ENCODE measurements around the gene OTX2. TPM values are rescaled to one million over a fixed set of nuclear protein-coding genes. Genes with fewer than 3 reads are reported as not detected.

OTX2 gene
- total and polyA plus RNA-seq, 2 of the 4 experiments (the other 2 are of a cell fraction) = not detected

DNA sequence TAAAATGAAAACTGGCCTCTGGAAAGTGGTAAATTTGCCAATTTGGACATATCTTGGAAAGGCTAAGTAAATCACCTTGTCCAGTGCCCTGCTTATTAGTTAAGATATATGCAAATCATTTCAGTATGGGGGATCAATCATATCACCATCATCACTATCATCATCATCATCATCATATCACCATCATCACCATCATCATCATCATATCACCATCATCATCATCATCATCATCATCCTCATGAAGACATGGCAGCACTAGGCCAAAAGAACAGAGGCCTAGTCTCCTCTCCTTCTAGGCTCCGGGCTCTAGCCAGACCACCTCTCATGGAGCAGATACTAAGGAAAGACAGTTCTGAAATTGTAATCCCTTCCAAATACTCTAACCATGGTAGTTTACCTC lies 20.3 kb downstream of the OTX2 start:
- H3K4me2 ChIP-seq (ENCODE audit: low read depth, low read length) = no peak overlapping the region
- BruUV-seq (replicated peaks) = no TSS peak
- H2BK20ac ChIP-seq (ENCODE audit: low read depth, low read length) = no peak overlapping the region
- in situ Hi-C loops (cut with MboI; ENCODE audit: low sequenced_read_pairs) = no loop called here
- no peak overlapping the region for H2AK5ac ChIP-seq (ENCODE audit: low read depth, low read length)
- H3K27ac ChIP-seq (ENCODE audit: insufficient read depth, low read length) = no peak overlapping the region
- peaks cover 12% of the 10 kb centered on the region for H3K27me3 ChIP-seq (ENCODE audit: control insufficient read depth, insufficient read depth, low read length)
- no peak overlapping the region for H2AK9ac ChIP-seq (replicated peaks; ENCODE audit: low read depth, low read length, poor library complexity)
- no peak overlapping the region for H2AFZ ChIP-seq (replicated peaks; ENCODE audit: low read length, poor library complexity)
- no peak overlapping the region for H3K14ac ChIP-seq (replicated peaks; ENCODE audit: low read depth, low read length)
- H3K4me3 ChIP-seq (ENCODE audit: insufficient read depth, low read depth, low read length) = no peak overlapping the region
- WGBS, 2 experiments (ENCODE audit: extremely low coverage in 2 of 2, insufficient read length in 1 of 2) = no CpG with 5 or more reads among the region's 1 CpG
- no peak overlapping the region for H4K91ac ChIP-seq (ENCODE audit: insufficient read depth, low read depth, low read length)
- dilution Hi-C loops (cut with HindIII; ENCODE audit: low sequenced_read_pairs, unreplicated experiment) = no loop called here
- CTCF ChIA-PET = no interaction called here
- ATAC-seq (ENCODE audit: low read depth) (no peak), DNase-seq (no peak)
- H3K9me1 ChIP-seq (ENCODE audit: insufficient read depth, low read length) = no peaks in the 10 kb centered on the region
- TF ChIP-seq MAFK (IDR thresholded peaks at IDR 0.05; ENCODE audit: low read depth, low read length) = no peak
- no peak for TF ChIP-seq CEBPB (IDR thresholded peaks at IDR 0.05; ENCODE audit: low read depth, low read length)
- no peak for TF ChIP-seq CHD1 (IDR thresholded peaks at IDR 0.05; ENCODE audit: low read depth, low read length)
- TF ChIP-seq RCOR1 (IDR thresholded peaks at IDR 0.05; ENCODE audit: insufficient replicate concordance, low read length) = no peak
- no peak for TF ChIP-seq BHLHE40 (IDR thresholded peaks at IDR 0.05; ENCODE audit: low read depth, low read length)
- TF ChIP-seq MAZ (IDR thresholded peaks at IDR 0.05; ENCODE audit: borderline replicate concordance, low read depth, low read length) = no peak
- no peak for TF ChIP-seq RAD21 (IDR thresholded peaks at IDR 0.05; ENCODE audit: low read length)
- no peak overlapping the region for H2BK120ac ChIP-seq (ENCODE audit: low read depth, low read length)
- no peak overlapping the region for H3K23ac ChIP-seq (ENCODE audit: low read depth, low read length)
- POLR2A ChIA-PET (ENCODE audit: unreplicated experiment) = no interaction called here
- no peak overlapping the region for H3K9ac ChIP-seq (ENCODE audit: low read depth, low read length)
- no peaks in the 10 kb centered on the region for H4K20me1 ChIP-seq (ENCODE audit: insufficient read depth, low read length)
- H3K4ac ChIP-seq (ENCODE audit: low read depth, low read length) = no peak overlapping the region
- no peak overlapping the region for H2BK5ac ChIP-seq (ENCODE audit: low read depth, low read length, poor library complexity, severe bottlenecking)
- no peak overlapping the region for H2BK15ac ChIP-seq (ENCODE audit: low read depth, low read length)
- H3K36me3 ChIP-seq (ENCODE audit: control insufficient read depth, insufficient read depth, low read length) = no peaks in the 10 kb centered on the region
- H3K79me1 ChIP-seq (ENCODE audit: low read depth in 1 of 2, low read length in 2 of 2) = no peaks in the 10 kb centered on the region
- H3K56ac ChIP-seq (ENCODE audit: extremely low read depth, insufficient read depth, low read length) = no peak overlapping the region
- H4K5ac ChIP-seq (ENCODE audit: low read depth, low read length) = no peak overlapping the region
- H4K8ac ChIP-seq (ENCODE audit: low read depth in 2 of 2, low read length in 2 of 2) = no peak overlapping the region
- intact Hi-C loops (cut with micrococcal nuclease) = no loop called here
- 0 out of 2 replicates have a peak, but pooled peaks cover 3% of the 10 kb centered on the region for H3K9me3 ChIP-seq (ENCODE audit: control insufficient read depth, insufficient read depth, low read length)
- no peaks in the 10 kb centered on the region for H3K4me1 ChIP-seq (ENCODE audit: control insufficient read depth, insufficient read depth, low read length)
- H3K18ac ChIP-seq (ENCODE audit: low read depth, low read length) = no peak overlapping the region

All from IMR-90 (cell line).